Measurements from ENCODE around the gene ECI1. TPM values are rescaled to one million over a fixed set of nuclear protein-coding genes. Genes with fewer than 3 reads are reported as not detected.

ECI1 gene
- total and polyA plus RNA-seq, 2 of the 4 experiments (the other 2 are of a cell fraction): 20.3 to 30.1 TPM

GRCh38 chr16:2229632-2230250 lies 21.6 kb downstream of the ECI1 start:
- ATAC-seq (ENCODE audit: low read depth) (no peak), DNase-seq (no peak)
- no peak overlapping the region for H3K9ac ChIP-seq (ENCODE audit: low read depth, low read length)
- H2BK5ac ChIP-seq (ENCODE audit: low read depth, low read length, poor library complexity, severe bottlenecking): no peak overlapping the region
- in situ Hi-C loops (cut with MboI; ENCODE audit: low sequenced_read_pairs): no loop called here
- no peaks in the 10 kb centered on the region for H3K27me3 ChIP-seq (ENCODE audit: control insufficient read depth, insufficient read depth, low read length)
- H3K4ac ChIP-seq (ENCODE audit: low read depth, low read length): no peak overlapping the region
- no peak overlapping the region for H2AFZ ChIP-seq (replicated peaks; ENCODE audit: low read length, poor library complexity)
- H4K5ac ChIP-seq (ENCODE audit: low read depth, low read length): no peak overlapping the region
- H4K91ac ChIP-seq (ENCODE audit: insufficient read depth, low read depth, low read length): no peak overlapping the region
- H2BK20ac ChIP-seq (ENCODE audit: low read depth, low read length): no peak overlapping the region
- H3K4me2 ChIP-seq (ENCODE audit: low read depth, low read length): no peak overlapping the region
- no peak overlapping the region for H2BK120ac ChIP-seq (ENCODE audit: low read depth, low read length)
- H3K56ac ChIP-seq (ENCODE audit: extremely low read depth, insufficient read depth, low read length): no peak overlapping the region
- H3K27ac ChIP-seq (ENCODE audit: insufficient read depth, low read length): no peak overlapping the region
- H3K9me1 ChIP-seq (ENCODE audit: insufficient read depth, low read length): peaks cover 14% of the 10 kb centered on the region; the same call in 1 of the 2 replicates
- no peak overlapping the region for H2AK5ac ChIP-seq (ENCODE audit: low read depth, low read length)
- no peak overlapping the region for H3K14ac ChIP-seq (replicated peaks; ENCODE audit: low read depth, low read length)
- no peak overlapping the region for H3K23ac ChIP-seq (ENCODE audit: low read depth, low read length)
- dilution Hi-C loops (cut with HindIII; ENCODE audit: low sequenced_read_pairs, unreplicated experiment): no loop called here
- H3K79me1 ChIP-seq (ENCODE audit: low read depth in 1 of 2, low read length in 2 of 2): peaks cover 2 to 37% of the 10 kb centered on the region in 2 experiments; a peak in 3 of 4 replicates
- no peak overlapping the region for H2BK15ac ChIP-seq (ENCODE audit: low read depth, low read length)
- ChIA-PET POLR2A (ENCODE audit: unreplicated experiment) (no interaction called here), CTCF (no interaction called here)
- 98% methylated on average over 7 of the region's 23 CpGs; no CpG with 5 or more reads in 1 of the 2 experiments for WGBS, 2 experiments (ENCODE audit: extremely low coverage in 2 of 2, insufficient read length in 1 of 2)
- H3K4me1 ChIP-seq (ENCODE audit: control insufficient read depth, insufficient read depth, low read length): peaks cover 9% of the 10 kb centered on the region
- intact Hi-C loops (cut with micrococcal nuclease): no loop called here
- no peak for TF ChIP-seq POLR2A (IDR thresholded peaks at IDR 0.05; ENCODE audit: low read depth, low read length)
- no peak for TF ChIP-seq MAZ (IDR thresholded peaks at IDR 0.05; ENCODE audit: borderline replicate concordance, low read depth, low read length)
- no peak for TF ChIP-seq CEBPB (IDR thresholded peaks at IDR 0.05; ENCODE audit: low read depth, low read length)
- no peak for TF ChIP-seq RFX5 (IDR thresholded peaks at IDR 0.05; ENCODE audit: low read depth, low read length)
- TF ChIP-seq RAD21 (IDR thresholded peaks at IDR 0.05; ENCODE audit: low read length): no peak
- TF ChIP-seq, protein P1, sequence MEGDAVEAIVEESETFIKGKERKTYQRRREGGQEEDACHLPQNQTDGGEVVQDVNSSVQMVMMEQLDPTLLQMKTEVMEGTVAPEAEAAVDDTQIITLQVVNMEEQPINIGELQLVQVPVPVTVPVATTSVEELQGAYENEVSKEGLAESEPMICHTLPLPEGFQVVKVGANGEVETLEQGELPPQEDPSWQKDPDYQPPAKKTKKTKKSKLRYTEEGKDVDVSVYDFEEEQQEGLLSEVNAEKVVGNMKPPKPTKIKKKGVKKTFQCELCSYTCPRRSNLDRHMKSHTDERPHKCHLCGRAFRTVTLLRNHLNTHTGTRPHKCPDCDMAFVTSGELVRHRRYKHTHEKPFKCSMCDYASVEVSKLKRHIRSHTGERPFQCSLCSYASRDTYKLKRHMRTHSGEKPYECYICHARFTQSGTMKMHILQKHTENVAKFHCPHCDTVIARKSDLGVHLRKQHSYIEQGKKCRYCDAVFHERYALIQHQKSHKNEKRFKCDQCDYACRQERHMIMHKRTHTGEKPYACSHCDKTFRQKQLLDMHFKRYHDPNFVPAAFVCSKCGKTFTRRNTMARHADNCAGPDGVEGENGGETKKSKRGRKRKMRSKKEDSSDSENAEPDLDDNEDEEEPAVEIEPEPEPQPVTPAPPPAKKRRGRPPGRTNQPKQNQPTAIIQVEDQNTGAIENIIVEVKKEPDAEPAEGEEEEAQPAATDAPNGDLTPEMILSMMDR (conservative IDR thresholded peaks at IDR 0.05; ENCODE audit: low read depth, low read length): no peak
- no peak for TF ChIP-seq MXI1 (IDR thresholded peaks at IDR 0.05; ENCODE audit: borderline replicate concordance, low read depth, low read length)
- TF ChIP-seq MAFK (IDR thresholded peaks at IDR 0.05; ENCODE audit: low read depth, low read length): no peak
- TF ChIP-seq ELK1 (IDR thresholded peaks at IDR 0.05; ENCODE audit: borderline replicate concordance, low read depth, low read length): no peak
- TF ChIP-seq BHLHE40 (IDR thresholded peaks at IDR 0.05; ENCODE audit: low read depth, low read length): no peak
- TF ChIP-seq CHD1 (IDR thresholded peaks at IDR 0.05; ENCODE audit: low read depth, low read length): no peak
- TF ChIP-seq RCOR1 (IDR thresholded peaks at IDR 0.05; ENCODE audit: insufficient replicate concordance, low read length): no peak
- no peak for TF ChIP-seq NFE2L2 (IDR thresholded peaks at IDR 0.05; ENCODE audit: low read depth, low read length)
- TF ChIP-seq SMC3 (IDR thresholded peaks at IDR 0.05; ENCODE audit: low read depth, low read length): no peak
- TF ChIP-seq, protein P2, sequence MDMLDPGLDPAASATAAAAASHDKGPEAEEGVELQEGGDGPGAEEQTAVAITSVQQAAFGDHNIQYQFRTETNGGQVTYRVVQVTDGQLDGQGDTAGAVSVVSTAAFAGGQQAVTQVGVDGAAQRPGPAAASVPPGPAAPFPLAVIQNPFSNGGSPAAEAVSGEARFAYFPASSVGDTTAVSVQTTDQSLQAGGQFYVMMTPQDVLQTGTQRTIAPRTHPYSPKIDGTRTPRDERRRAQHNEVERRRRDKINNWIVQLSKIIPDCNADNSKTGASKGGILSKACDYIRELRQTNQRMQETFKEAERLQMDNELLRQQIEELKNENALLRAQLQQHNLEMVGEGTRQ (IDR thresholded peaks at IDR 0.05; ENCODE audit: low read depth, low read length): no peak
- no peak for TF ChIP-seq FOS (IDR thresholded peaks at IDR 0.05; ENCODE audit: low read depth, low read length)
- H2AK9ac ChIP-seq (replicated peaks; ENCODE audit: low read depth, low read length, poor library complexity): no peak overlapping the region
- peaks cover 50% of the 10 kb centered on the region for H3K36me3 ChIP-seq (ENCODE audit: control insufficient read depth, insufficient read depth, low read length)
- no peak overlapping the region for H3K18ac ChIP-seq (ENCODE audit: low read depth, low read length)
- no peak overlapping the region for H3K4me3 ChIP-seq (ENCODE audit: insufficient read depth, low read depth, low read length)
- no peaks in the 10 kb centered on the region for H3K9me3 ChIP-seq (ENCODE audit: control insufficient read depth, insufficient read depth, low read length)
- no TSS peak for BruUV-seq (replicated peaks)
- H4K8ac ChIP-seq (ENCODE audit: low read depth in 2 of 2, low read length in 2 of 2): no peak overlapping the region
- peaks cover 24% of the 10 kb centered on the region for H4K20me1 ChIP-seq (ENCODE audit: insufficient read depth, low read length)

All from IMR-90 (cell line).